HFFc6 (cell line): ENCODE results near the gene PGPEP1. TPM values are rescaled to one million over a fixed set of nuclear protein-coding genes. Genes with fewer than 3 reads are reported as not detected.

Experiments
- DNase-seq: peaks from one replicate; pipeline ENCODE4 v3.0.0-alpha.2; 2018
- H3K27ac Mint-ChIP-seq: 2 replicates; pipeline ENCODE4 v1.8.0; 2020; ENCODE audit warnings: mild to moderate bottlenecking, mixed read lengths
- H3K27me3 Mint-ChIP-seq: 2 replicates; pipeline ENCODE4 v1.8.0; 2021; ENCODE audit warnings: mild to moderate bottlenecking, moderate library complexity, mixed read lengths; ENCODE audit not compliant: insufficient read depth
- H3K36me3 Mint-ChIP-seq: 2 replicates; pipeline ENCODE4 v1.8.0; 2021; ENCODE audit warnings: low read depth, mixed read lengths
- H3K4me1 Mint-ChIP-seq: 2 replicates; pipeline ENCODE4 v1.8.0; 2020; ENCODE audit warnings: low read depth, mixed read lengths
- H3K4me3 Mint-ChIP-seq: 2 replicates; pipeline ENCODE4 v1.8.0; 2020; ENCODE audit warnings: mild to moderate bottlenecking, moderate library complexity, mixed read lengths
- H3K9me3 Mint-ChIP-seq: 2 replicates; pipeline ENCODE4 v1.8.0; 2020; ENCODE audit warnings: mild to moderate bottlenecking, mixed read lengths
- CTCF ChIP-seq: fragments of 200-600 bp; sonication (generic); IDR thresholded peaks from 2 replicates; pipeline ENCODE4 v1.5.0; 2021; ENCODE audit warnings: antibody characterized with exemption, mild to moderate bottlenecking
- total RNA-seq, 6 experiments: library from RNA; stranded (reverse); fragmentation: NEBNext Ultra II Directional; extraction: Animal tissue kit (Norgen Biotek cat#: 25700); gene quantifications; 2 replicates in 1 of 6; 3 replicates in 5 of 6; pipeline ENCODE4 v1.2.3, GENCODE V29; 2021

The PGPEP1 gene
- total RNA-seq, 6 experiments from 2014 or later = 30.5 to 54.1 (median 32.4) TPM

GRCh38 chr19:18298601-18299000 lies 41.8 kb upstream of the PGPEP1 start:
- peaks cover 51% of the 10 kb centered on the region for H3K4me1 Mint-ChIP-seq
- DNase-seq = peak; percentile 30
- H3K4me3 Mint-ChIP-seq = no peak overlapping the region
- TF ChIP-seq CTCF = no peak
- no peaks in the 10 kb centered on the region; the same call in 1 of the 2 replicates for H3K27me3 Mint-ChIP-seq
- 0 out of 2 replicates have a peak, but pooled peaks cover 2% of the 10 kb centered on the region for H3K9me3 Mint-ChIP-seq
- H3K27ac Mint-ChIP-seq = peak overlapping the region; percentile 75
- no peaks in the 10 kb centered on the region for H3K36me3 Mint-ChIP-seq

GRCh38 chr19:18299654-18300053 lies 40.7 kb upstream of the PGPEP1 start:
- DNase-seq = no peak
- no peaks in the 10 kb centered on the region; the same call in 1 of the 2 replicates for H3K27me3 Mint-ChIP-seq
- 0 out of 2 replicates have a peak, but pooled peaks cover 3% of the 10 kb centered on the region for H3K9me3 Mint-ChIP-seq
- no peaks in the 10 kb centered on the region for H3K36me3 Mint-ChIP-seq
- H3K4me3 Mint-ChIP-seq = no peak overlapping the region
- no peak overlapping the region for H3K27ac Mint-ChIP-seq
- TF ChIP-seq CTCF = no peak
- peaks cover 59% of the 10 kb centered on the region for H3K4me1 Mint-ChIP-seq

GRCh38 chr19:18300930-18301717 lies 39.3 kb upstream of the PGPEP1 start:
- DNase-seq = peak; percentile 81
- 0 out of 2 replicates have a peak, but pooled peaks cover 3% of the 10 kb centered on the region for H3K9me3 Mint-ChIP-seq
- peaks cover 66% of the 10 kb centered on the region for H3K4me1 Mint-ChIP-seq
- H3K27me3 Mint-ChIP-seq = no peaks in the 10 kb centered on the region; the same call in 1 of the 2 replicates
- H3K36me3 Mint-ChIP-seq = no peaks in the 10 kb centered on the region
- peak overlapping the region; percentile 98 for H3K27ac Mint-ChIP-seq
- no peak for TF ChIP-seq CTCF
- peak overlapping the region; percentile 49 for H3K4me3 Mint-ChIP-seq

- DNase-seq = no peak
- Mint-ChIP-seq H3K4me1 (peaks cover 64% of the 10 kb centered on the region), H3K4me3 (no peak overlapping the region), H3K36me3 (peaks cover 3% of the 10 kb centered on the region; the same call in 1 of the 2 replicates), H3K27me3 (peaks cover under 1% of the 10 kb centered on the region; the same call in 1 of the 2 replicates), H3K9me3 (0 out of 2 replicates have a peak, but pooled peaks cover 3% of the 10 kb centered on the region), H3K27ac (peak overlapping the region; percentile 98; the same call in 1 of the 2 replicates)
- TF ChIP-seq CTCF = peak; percentile 21; the same call in 1 of the 2 replicates
Measured at GRCh38 chr19:18301718-18302111, 38.7 kb upstream of the PGPEP1 start.

GRCh38 chr19:18304208-18304457 lies 36.3 kb upstream of the PGPEP1 start:
- Mint-ChIP-seq H3K27ac (peak overlapping the region; percentile 100), H3K36me3 (peaks cover 8% of the 10 kb centered on the region; the same call in 1 of the 2 replicates), H3K27me3 (peaks cover 1% of the 10 kb centered on the region; the same call in 1 of the 2 replicates), H3K4me1 (peaks cover 39% of the 10 kb centered on the region), H3K9me3 (0 out of 2 replicates have a peak, but pooled peaks cover 3% of the 10 kb centered on the region), H3K4me3 (peak overlapping the region; percentile 90; the same call in 1 of the 2 replicates)
- no peak for TF ChIP-seq CTCF
- DNase-seq = no peak
